GM19351 (cell line): ENCODE data around the gene ATP13A3.
A peak's percentile ranks its signal among the peaks of the same experiment; 100 is the strongest.
"Not testable (repeated sequence)": the region's sequence is repeated elsewhere in the genome, so short reads cannot be mapped to it uniquely, and the experiment has no call there.

ENCODE experiments used
- ATAC-seq: cut with Tn5 transposase; IDR thresholded peaks from one replicate; pipeline ENCODE4 v1.9.1; 2021; ENCODE audit warnings: mild to moderate bottlenecking, moderate library complexity; ENCODE audit not compliant: unreplicated experiment

ATP13A3 gene

GRCh38 chr3:194486540-194487288, at the start of gene ATP13A3:
Gene ATP13A3 (minus strand): TSS chr3:194487002. CDS start chr3:194462190, 24,812 bp downstream.
- peak; percentile 54 for ATAC-seq

DNA sequence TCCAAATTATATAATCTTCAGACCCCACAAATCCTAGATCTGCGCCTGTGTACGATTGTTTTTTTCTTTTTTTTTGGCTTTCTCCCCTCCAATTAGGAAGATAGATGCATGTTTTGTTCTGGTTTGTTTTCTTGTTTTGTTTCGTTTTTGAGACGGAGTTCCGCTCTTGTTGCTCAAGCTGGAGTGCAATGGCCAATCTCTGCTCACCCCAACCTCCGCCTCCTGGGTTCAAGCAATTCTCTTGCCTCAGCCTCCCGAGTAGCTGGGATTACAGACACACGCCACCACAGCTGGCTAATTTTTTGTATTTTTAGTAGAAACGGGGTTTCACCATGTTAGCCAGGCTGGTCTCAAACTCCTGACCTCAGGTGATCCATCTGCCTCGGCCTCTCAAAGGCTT, 48.4 kb upstream of the ATP13A3 start:
- ATAC-seq = not testable (repeated sequence)

DNA sequence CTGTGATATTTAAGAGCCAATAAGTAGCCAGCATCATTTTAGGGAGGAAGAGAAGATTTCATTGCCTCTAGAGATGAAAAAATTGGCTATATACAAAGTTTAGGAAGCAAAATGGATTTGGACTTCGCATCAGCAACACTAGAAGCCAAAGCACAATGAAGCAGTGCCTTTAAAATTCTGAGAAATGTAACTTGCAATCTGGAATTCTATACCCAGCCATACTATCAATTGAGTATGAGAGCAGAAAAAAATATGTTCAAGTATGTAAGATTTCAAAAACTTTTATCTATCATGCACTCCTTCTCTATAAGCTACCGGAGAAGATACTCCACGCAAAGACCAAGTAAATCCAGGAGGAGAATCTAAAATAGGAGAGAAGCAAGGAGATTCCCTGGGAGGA, 47.4 kb upstream of the ATP13A3 start:
- no peak for ATAC-seq

- ATAC-seq = no peak
These were observed 45.8 kb upstream of the ATP13A3 start for GRCh38 chr3:194532591-194532990.

GRCh38 chr3:194527726-194528125, 40.9 kb upstream of the ATP13A3 start:
- no peak for ATAC-seq

- no peak for ATAC-seq
These were observed 39.4 kb upstream of the ATP13A3 start for GRCh38 chr3:194526164-194526563.

DNA sequence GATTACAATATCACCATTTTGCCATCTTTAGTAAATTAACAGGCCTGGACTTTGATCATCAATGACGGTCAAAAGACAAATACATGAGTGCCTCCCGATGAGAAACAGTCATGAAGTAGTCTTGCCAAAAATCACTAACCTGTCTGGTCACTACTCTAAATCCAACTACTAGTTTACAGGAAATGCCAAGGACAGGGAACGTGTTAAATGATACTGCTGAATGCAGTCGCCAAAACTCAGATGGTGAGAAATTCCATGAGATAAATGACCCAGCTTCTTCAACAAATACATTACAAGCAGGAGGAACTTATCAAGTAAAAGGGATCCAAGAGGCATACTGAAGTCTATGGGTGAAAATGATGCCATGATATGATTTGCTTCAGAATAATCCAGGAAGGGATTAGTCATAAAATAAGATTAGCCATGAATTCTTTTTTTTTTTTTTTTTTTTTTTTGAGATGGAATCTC, 35.8 kb upstream of the ATP13A3 start:
- no peak for ATAC-seq

- ATAC-seq = no peak
These were observed 34.9 kb upstream of the ATP13A3 start for GRCh38 chr3:194521510-194522260.

DNA sequence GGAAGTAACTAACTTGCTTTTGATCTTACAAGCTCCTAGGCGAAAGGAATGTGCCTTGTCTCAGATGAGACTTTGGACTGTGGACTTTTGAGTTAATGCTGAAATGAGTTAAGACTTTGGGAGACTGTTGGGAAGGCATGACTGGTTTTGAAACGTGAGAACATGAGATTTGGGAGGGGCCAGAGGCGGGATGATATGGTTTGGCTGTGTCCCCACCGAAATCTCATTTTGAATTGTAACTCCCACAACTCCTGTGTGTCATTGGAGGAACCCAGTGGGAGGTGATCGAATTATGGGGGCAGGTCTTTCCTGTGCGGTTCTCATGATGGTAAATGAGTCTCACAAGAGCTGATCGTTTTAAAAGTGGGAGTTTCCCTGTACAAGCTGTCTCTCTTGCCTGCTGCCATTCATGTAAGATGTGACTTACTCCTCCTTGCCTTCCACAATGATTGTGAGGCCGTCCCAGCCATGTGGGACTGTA, 33.9 kb upstream of the ATP13A3 start:
- peak; percentile 87 for ATAC-seq

GRCh38 chr3:194520201-194520600, 33.4 kb upstream of the ATP13A3 start:
- not testable (repeated sequence) for ATAC-seq

GRCh38 chr3:194518652-194519051, 31.9 kb upstream of the ATP13A3 start:
- ATAC-seq = no peak

GRCh38 chr3:194517333-194517732, 30.5 kb upstream of the ATP13A3 start:
- no peak for ATAC-seq

DNA sequence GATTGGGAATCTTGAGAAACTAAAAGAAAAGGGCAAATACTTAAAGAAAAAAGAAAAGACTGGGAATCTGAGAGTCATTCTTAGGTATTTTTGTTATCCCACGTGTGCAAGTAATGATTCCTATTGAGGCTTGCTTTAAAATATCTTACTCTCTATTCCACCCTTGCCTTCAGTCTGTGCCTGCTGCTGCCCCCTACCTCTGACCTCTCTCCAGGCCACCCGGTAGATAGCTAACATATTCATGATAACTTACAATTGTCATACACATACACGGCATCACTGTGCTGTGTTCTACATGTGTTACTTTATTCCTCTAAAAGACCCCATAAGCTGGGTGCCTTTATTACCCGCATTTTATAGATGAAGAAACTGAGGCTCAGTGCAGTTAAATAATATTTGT, 27.8 kb upstream of the ATP13A3 start:
- ATAC-seq = no peak

DNA sequence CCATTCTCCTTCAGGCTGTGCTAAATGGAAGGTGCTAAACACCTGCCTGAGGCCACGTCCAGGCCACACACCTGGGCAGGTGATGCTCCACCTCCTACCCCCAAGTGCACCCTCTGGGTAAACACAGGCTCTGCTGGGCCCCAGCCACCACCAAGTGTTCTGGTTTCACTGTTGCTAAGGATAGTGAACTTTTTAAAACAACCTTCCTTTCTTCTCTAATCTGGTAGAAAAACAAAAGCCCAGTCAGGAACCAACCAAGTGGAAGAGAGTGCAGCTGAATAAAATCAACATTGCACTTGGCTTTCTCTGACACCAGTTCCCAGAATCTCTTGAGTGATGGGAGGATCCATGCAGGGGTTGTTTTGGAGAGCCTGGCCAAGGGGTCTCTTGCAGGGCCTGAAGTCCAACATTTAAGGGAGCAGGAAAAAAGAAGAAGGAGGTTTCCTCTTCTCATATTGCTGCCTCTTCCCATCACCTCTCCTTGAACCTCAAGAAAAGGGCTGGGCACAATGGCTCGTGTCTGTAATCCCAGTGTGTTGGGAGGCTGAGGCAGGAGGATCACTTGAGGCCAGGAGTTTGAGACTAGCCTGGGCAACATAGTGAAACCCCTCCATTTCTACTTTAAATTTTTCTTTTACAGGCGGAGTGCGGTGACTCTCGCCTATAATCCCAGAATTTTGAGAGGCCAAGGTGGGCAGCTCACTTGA, 26.2 kb upstream of the ATP13A3 start:
- no peak for ATAC-seq

DNA sequence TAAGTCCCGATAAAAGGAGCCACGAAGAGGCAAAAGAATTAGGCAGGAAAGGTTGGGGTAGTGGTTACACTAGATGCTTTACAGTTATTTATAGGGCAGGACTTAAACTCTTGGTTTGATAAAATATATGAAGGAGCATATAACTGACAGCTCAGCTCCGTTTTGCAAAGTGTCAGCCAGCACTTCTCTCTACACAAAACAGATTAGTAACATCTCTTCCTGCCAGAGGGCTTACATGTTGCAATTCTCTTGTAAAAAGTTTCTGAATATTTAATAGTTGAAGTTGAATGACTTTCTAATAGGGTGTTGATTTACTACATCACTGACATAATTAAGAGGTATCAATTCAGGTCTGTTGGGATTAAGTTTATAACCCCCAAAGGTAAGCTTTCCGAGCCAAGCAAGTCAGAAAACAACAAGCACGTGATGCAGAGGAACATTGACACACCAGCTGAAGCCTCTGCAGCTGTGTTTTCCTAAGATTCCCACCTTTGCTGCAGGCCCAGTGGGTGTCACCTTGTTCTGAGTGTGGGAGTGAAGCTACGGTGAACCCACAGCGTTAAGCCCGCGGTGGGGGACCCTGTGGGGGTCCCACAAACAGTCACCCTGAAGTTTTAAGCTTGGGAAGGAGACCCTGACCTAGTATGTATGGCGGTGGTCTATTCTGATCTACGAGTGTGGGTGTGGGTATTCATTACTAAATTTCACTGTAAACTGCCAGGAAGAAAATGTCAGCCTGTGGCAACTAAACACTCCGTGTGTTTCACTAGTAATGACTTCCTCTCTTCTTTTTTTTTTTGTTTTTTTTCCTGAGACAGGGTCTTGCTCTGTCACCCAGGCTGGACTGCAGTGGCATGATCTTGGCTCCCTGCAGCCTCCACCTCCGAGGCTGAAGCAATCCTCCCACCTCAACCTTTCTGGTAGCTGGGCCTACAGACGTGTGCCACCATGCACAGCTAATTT, 22.0 kb upstream of the ATP13A3 start:
- ATAC-seq = no peak

GRCh38 chr3:194507571-194507970, 20.8 kb upstream of the ATP13A3 start:
- ATAC-seq = no peak

- no peak for ATAC-seq
These were observed 19.1 kb upstream of the ATP13A3 start for GRCh38 chr3:194505791-194506415.

DNA sequence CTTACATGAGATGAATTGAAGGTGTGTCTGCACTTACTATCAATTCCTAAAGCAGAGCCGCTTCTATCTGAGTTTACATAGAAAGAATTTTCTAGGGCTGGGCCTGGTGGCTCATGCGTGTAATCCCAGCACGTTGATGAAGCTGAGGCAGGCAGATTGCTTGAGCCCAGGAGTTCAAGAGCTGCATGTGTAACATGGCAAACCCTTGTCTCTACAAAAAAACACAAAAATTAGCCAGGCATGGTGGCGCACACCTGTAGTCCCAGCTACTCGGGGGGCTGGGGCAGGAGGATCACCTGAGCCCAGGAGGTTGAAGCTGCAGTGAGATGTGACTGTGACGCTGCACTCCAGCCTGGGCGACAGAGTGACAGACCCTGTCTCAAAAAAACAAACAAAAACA, 18.1 kb upstream of the ATP13A3 start:
- ATAC-seq = no peak

GRCh38 chr3:194504146-194504545, 17.3 kb upstream of the ATP13A3 start:
- no peak for ATAC-seq

- no peak for ATAC-seq
These were observed 16.3 kb upstream of the ATP13A3 start for GRCh38 chr3:194503081-194503531.
